Measurements from ENCODE around the gene PARVA.

DNA sequence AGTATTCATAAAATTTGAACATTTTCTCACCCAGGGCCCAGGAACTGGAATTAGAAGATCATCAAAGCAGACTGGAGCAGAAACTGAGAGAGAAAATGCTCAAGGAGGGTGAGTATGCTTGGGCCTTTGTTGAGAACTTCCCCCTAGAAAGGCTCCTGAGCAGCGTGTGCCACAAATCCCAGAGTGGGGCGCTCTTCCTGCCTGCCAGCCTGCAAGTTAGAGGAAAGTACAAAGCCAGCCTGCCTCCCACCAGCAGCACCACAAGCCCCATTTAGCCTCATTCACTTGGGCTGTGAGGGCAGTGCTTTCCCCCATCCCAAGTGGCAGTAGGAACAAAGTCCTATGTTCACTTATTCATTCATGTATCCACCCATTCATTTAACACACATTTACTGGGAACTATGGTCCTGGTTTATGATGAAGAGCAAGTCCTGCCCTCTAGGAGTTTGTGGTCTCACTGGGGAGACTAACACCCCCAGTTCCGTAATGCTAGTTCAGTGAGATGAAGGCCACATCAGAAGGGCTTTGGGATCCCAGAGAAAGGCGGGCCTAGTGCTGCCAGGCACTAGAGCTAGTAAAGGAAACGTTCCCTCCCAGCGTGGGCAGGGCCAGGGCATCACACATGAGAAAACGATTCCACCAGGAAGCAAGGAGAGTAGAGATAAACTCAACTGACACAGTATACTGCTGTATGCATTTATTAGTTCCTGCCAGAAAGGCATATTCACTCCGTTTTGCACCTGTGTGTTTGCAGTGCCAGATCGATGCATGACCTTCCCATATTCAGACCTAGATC, 22.4 kb upstream of the PARVA start:
- TF ChIP-seq, protein P1, sequence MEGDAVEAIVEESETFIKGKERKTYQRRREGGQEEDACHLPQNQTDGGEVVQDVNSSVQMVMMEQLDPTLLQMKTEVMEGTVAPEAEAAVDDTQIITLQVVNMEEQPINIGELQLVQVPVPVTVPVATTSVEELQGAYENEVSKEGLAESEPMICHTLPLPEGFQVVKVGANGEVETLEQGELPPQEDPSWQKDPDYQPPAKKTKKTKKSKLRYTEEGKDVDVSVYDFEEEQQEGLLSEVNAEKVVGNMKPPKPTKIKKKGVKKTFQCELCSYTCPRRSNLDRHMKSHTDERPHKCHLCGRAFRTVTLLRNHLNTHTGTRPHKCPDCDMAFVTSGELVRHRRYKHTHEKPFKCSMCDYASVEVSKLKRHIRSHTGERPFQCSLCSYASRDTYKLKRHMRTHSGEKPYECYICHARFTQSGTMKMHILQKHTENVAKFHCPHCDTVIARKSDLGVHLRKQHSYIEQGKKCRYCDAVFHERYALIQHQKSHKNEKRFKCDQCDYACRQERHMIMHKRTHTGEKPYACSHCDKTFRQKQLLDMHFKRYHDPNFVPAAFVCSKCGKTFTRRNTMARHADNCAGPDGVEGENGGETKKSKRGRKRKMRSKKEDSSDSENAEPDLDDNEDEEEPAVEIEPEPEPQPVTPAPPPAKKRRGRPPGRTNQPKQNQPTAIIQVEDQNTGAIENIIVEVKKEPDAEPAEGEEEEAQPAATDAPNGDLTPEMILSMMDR (IDR thresholded peaks at IDR 0.05) = no peak
- no peak for TF ChIP-seq POLR2A (IDR thresholded peaks at IDR 0.05)
